IMR-90 (cell line): ENCODE data around the gene CTCFL. TPM values are rescaled to one million over a fixed set of nuclear protein-coding genes. Genes with fewer than 3 reads are reported as not detected.

Experiments
- ATAC-seq: fragments of 200-7000 bp; cut with Tn5 transposase; 2 replicates; pipeline ENCODE4 v1.9.1; 2020; ENCODE audit warnings: low read depth, mild to moderate bottlenecking, moderate library complexity
- BruUV-seq: library from RNA; stranded (reverse); fragments of 400-500 nt; replicated peaks from 2 replicates; lab custom pipeline; 2021; lab: Mats Ljungman, UMichigan
- CTCF ChIA-PET: fragments of 300-600 bp; formaldehyde crosslinking; extraction: SDS; loops from one replicate; lab custom pipeline; 2021; ENCODE audit warnings: antibody characterized with exemption; lab: Yijun Ruan, JAX
- POLR2A ChIA-PET: fragments of 300-600 bp; sonication (Branson Sonifier 250); formaldehyde crosslinking; loops from one replicate; lab custom pipeline; 2022; ENCODE audit warnings: antibody characterized with exemption; ENCODE audit not compliant: unreplicated experiment; lab: Charles Lee
- DNase-seq: peaks from one replicate; pipeline ENCODE4 v3.0.0; 2013
- H2AFZ ChIP-seq: replicated peaks from 2 replicates; pipeline ENCODE3; 2013; ENCODE audit warnings: low read length, mild to moderate bottlenecking; ENCODE audit not compliant: poor library complexity
- H2AK5ac ChIP-seq: 2 replicates; pipeline ENCODE4 v1.6.1; 2013; ENCODE audit warnings: low read depth, low read length, inconsistent platforms
- H2AK9ac ChIP-seq: replicated peaks from 2 replicates; pipeline ENCODE3; 2013; ENCODE audit warnings: mild to moderate bottlenecking, low read depth, low read length, moderate library complexity; ENCODE audit not compliant: poor library complexity
- H2BK120ac ChIP-seq: 2 replicates; pipeline ENCODE4 v1.6.1; 2013; ENCODE audit warnings: low read depth, low read length, inconsistent platforms
- H2BK15ac ChIP-seq: 3 replicates; pipeline ENCODE4 v1.6.1; 2013; ENCODE audit warnings: low read depth, low read length, inconsistent platforms
- H2BK20ac ChIP-seq: 2 replicates; pipeline ENCODE4 v1.6.1; 2013; ENCODE audit warnings: low read depth, mild to moderate bottlenecking, inconsistent platforms, low read length, moderate library complexity
- H2BK5ac ChIP-seq: 2 replicates; pipeline ENCODE4 v1.6.1; 2013; ENCODE audit warnings: mild to moderate bottlenecking, low read depth, low read length, inconsistent platforms; ENCODE audit not compliant: poor library complexity, severe bottlenecking
- H3K14ac ChIP-seq: replicated peaks from 2 replicates; pipeline ENCODE4 v1.6.1; 2013; ENCODE audit warnings: low read depth, low read length, inconsistent platforms
- H3K18ac ChIP-seq: 2 replicates; pipeline ENCODE4 v1.6.1; 2013; ENCODE audit warnings: low read depth, low read length, control low read depth
- H3K23ac ChIP-seq: 2 replicates; pipeline ENCODE4 v1.6.1; 2013; ENCODE audit warnings: low read depth, low read length, inconsistent platforms
- H3K27ac ChIP-seq: 2 replicates; pipeline ENCODE4 v1.5.1; 2013; ENCODE audit warnings: mild to moderate bottlenecking, control low read depth, low read length; ENCODE audit not compliant: insufficient read depth
- H3K27me3 ChIP-seq: 2 replicates; pipeline ENCODE4 v1.6.1; 2013; ENCODE audit warnings: low read length; ENCODE audit not compliant: control insufficient read depth, insufficient read depth
- H3K36me3 ChIP-seq: 2 replicates; pipeline ENCODE4 v1.6.1; 2013; ENCODE audit warnings: low read length, mixed read lengths; ENCODE audit not compliant: control insufficient read depth, insufficient read depth
- H3K4ac ChIP-seq: 2 replicates; pipeline ENCODE4 v1.6.1; 2013; ENCODE audit warnings: low read depth, low read length, inconsistent platforms
- H3K4me1 ChIP-seq: 2 replicates; pipeline ENCODE4 v1.6.1; 2013; ENCODE audit warnings: low read length, mixed read lengths; ENCODE audit not compliant: control insufficient read depth, insufficient read depth
- H3K4me2 ChIP-seq: 2 replicates; pipeline ENCODE4 v1.6.1; 2013; ENCODE audit warnings: low read depth, mild to moderate bottlenecking, control low read depth, low read length, moderate library complexity
- H3K4me3 ChIP-seq: 2 replicates; pipeline ENCODE4 v1.5.1; 2013; ENCODE audit warnings: low read depth, mild to moderate bottlenecking, control low read depth, low read length, moderate library complexity; ENCODE audit not compliant: insufficient read depth
- H3K56ac ChIP-seq: 2 replicates; pipeline ENCODE4 v1.6.1; 2013; ENCODE audit warnings: low read length, inconsistent platforms; ENCODE audit not compliant: insufficient read depth; ENCODE audit errors: extremely low read depth
- H3K79me1 ChIP-seq, 2 experiments: 2 replicates each; pipeline ENCODE4 v1.6.1; 2013; ENCODE audit warnings: low read length in 2 of 2, inconsistent platforms in 1 of 2, low read depth in 1 of 2
- H3K9ac ChIP-seq: 2 replicates; pipeline ENCODE4 v1.6.1; 2013; ENCODE audit warnings: low read depth, low read length, control low read depth
- H3K9me1 ChIP-seq: 2 replicates; pipeline ENCODE4 v1.6.1; 2013; ENCODE audit warnings: low read length, inconsistent platforms; ENCODE audit not compliant: insufficient read depth
- H3K9me3 ChIP-seq: 2 replicates; pipeline ENCODE4 v1.6.1; 2013; ENCODE audit warnings: low read length; ENCODE audit not compliant: control insufficient read depth, insufficient read depth
- H4K20me1 ChIP-seq: 2 replicates; pipeline ENCODE4 v1.6.1; 2013; ENCODE audit warnings: low read length, inconsistent platforms; ENCODE audit not compliant: insufficient read depth
- H4K5ac ChIP-seq: 2 replicates; pipeline ENCODE4 v1.6.1; 2013; ENCODE audit warnings: mild to moderate bottlenecking, low read depth, low read length, control low read depth
- H4K8ac ChIP-seq, 2 experiments: 2 replicates each; pipeline ENCODE4 v1.6.1; 2013; ENCODE audit warnings: low read depth in 2 of 2, low read length in 2 of 2, control low read depth in 1 of 2, inconsistent platforms in 1 of 2
- H4K91ac ChIP-seq: 2 replicates; pipeline ENCODE4 v1.6.1; 2013; ENCODE audit warnings: low read depth, low read length, inconsistent platforms; ENCODE audit not compliant: insufficient read depth
- BHLHE40 ChIP-seq: fragments of 150-350 bp; IDR thresholded peaks from 2 replicates; pipeline ENCODE4 v1.6.1; 2016; ENCODE audit warnings: mild to moderate bottlenecking, low read depth, low read length
- CEBPB ChIP-seq: IDR thresholded peaks from 2 replicates; pipeline ENCODE4 v1.6.1; 2012; ENCODE audit warnings: low read depth, low read length, improper control_type of control experiment
- CHD1 ChIP-seq: IDR thresholded peaks from 2 replicates; pipeline ENCODE4 v1.6.1; 2012; ENCODE audit warnings: low read depth, low read length, improper control_type of control experiment
- FOS ChIP-seq: fragments of 150-350 bp; IDR thresholded peaks from 2 replicates; pipeline ENCODE4 v1.6.1; 2016; ENCODE audit warnings: low read depth, low read length
- MAFK ChIP-seq: IDR thresholded peaks from 2 replicates; pipeline ENCODE4 v1.6.1; 2012; ENCODE audit warnings: low read depth, low read length, improper control_type of control experiment
- MAZ ChIP-seq: IDR thresholded peaks from 2 replicates; pipeline ENCODE4 v1.6.1; 2012; ENCODE audit warnings: low read depth, mild to moderate bottlenecking, low read length, improper control_type of control experiment, moderate library complexity, borderline replicate concordance
- MXI1 ChIP-seq: IDR thresholded peaks from 2 replicates; pipeline ENCODE4 v1.6.1; 2012; ENCODE audit warnings: low read depth, mild to moderate bottlenecking, low read length, moderate library complexity, borderline replicate concordance
- NFE2L2 ChIP-seq: fragments of 150-350 bp; IDR thresholded peaks from 2 replicates; pipeline ENCODE4 v1.6.1; 2016; ENCODE audit warnings: low read depth, mild to moderate bottlenecking, low read length
- POLR2A ChIP-seq: IDR thresholded peaks from 2 replicates; pipeline ENCODE4 v1.6.1; 2012; ENCODE audit warnings: mild to moderate bottlenecking, low read depth, low read length
- RCOR1 ChIP-seq: IDR thresholded peaks from 2 replicates; pipeline ENCODE4 v1.6.1; 2012; ENCODE audit warnings: mild to moderate bottlenecking, low read length, improper control_type of control experiment; ENCODE audit not compliant: insufficient replicate concordance
- RFX5 ChIP-seq: IDR thresholded peaks from 2 replicates; pipeline ENCODE4 v1.8.0; 2012; ENCODE audit warnings: low read depth, mild to moderate bottlenecking, low read length, moderate library complexity
- SMC3 ChIP-seq: fragments of 150-350 bp; IDR thresholded peaks from 2 replicates; pipeline ENCODE4 v1.6.1; 2016; ENCODE audit warnings: low read depth, mild to moderate bottlenecking, antibody characterized with exemption, low read length, moderate library complexity
- WGBS, 2 experiments: methylation state at CpG; one replicate each; pipeline versions ENCODE4 v1.1.5 to v1.1.7; 2013; ENCODE audit warnings: missing lambda C conversion rate in 2 of 2; ENCODE audit not compliant: insufficient read length in 1 of 2; ENCODE audit errors: extremely low coverage in 2 of 2; 5-methylcytosine and 5-hydroxymethylcytosine counted together
- dilution Hi-C: fragments of 300-500 bp; cut with HindIII; formaldehyde crosslinking; loops from one replicate; pipeline ENCODE4 v1.14.3; 2018; ENCODE audit warnings: low sequenced_read_pairs; ENCODE audit not compliant: unreplicated experiment
- in situ Hi-C: fragments of 300-500 bp; cut with MboI; formaldehyde crosslinking; loops from 3 replicates; pipeline ENCODE4 v1.14.3; 2019; ENCODE audit warnings: low sequenced_read_pairs, inconsistent platforms, mixed read lengths
- intact Hi-C: fragments of 100-400 bp; cut with micrococcal nuclease; formaldehyde crosslinking; loops from 2 replicates; pipeline ENCODE4 v1.10.0; 2022
- polyA plus RNA-seq, 3 experiments: library from polyadenylated mRNA; depleted of rRNA; stranded (reverse); fragments of >200 nt; gene quantifications; 2 replicates each; pipeline ENCODE4 v1.2.3, GENCODE V29; 2012; ENCODE audit warnings: low replicate concordance in 1 of 3
- total RNA-seq: library from RNA; depleted of rRNA; stranded (reverse); fragments of >200 nt; gene quantifications from 2 replicates; pipeline ENCODE4 v1.2.3, GENCODE V29; 2012
- TF ChIP-seq, protein P1 (sequence below): fragments of 150-350 bp; IDR thresholded peaks from 2 replicates; pipeline ENCODE4 v1.6.1; 2016; ENCODE audit warnings: low read depth, mild to moderate bottlenecking, low read length, moderate library complexity, borderline replicate concordance
- TF ChIP-seq, protein P2 (sequence below): conservative IDR thresholded peaks from 2 replicates; pipeline ENCODE4 v1.5.1; 2012; ENCODE audit warnings: mild to moderate bottlenecking, low read depth, low read length, improper control_type of control experiment
- TF ChIP-seq, protein P3 (sequence below): fragments of 150-350 bp; IDR thresholded peaks from 2 replicates; pipeline ENCODE4 v1.6.1; 2017; ENCODE audit warnings: mild to moderate bottlenecking, antibody characterized with exemption, low read length, low read depth

The CTCFL gene
- total and polyA plus RNA-seq, 2 of the 4 experiments (the other 2 are of a cell fraction): not detected

DNA sequence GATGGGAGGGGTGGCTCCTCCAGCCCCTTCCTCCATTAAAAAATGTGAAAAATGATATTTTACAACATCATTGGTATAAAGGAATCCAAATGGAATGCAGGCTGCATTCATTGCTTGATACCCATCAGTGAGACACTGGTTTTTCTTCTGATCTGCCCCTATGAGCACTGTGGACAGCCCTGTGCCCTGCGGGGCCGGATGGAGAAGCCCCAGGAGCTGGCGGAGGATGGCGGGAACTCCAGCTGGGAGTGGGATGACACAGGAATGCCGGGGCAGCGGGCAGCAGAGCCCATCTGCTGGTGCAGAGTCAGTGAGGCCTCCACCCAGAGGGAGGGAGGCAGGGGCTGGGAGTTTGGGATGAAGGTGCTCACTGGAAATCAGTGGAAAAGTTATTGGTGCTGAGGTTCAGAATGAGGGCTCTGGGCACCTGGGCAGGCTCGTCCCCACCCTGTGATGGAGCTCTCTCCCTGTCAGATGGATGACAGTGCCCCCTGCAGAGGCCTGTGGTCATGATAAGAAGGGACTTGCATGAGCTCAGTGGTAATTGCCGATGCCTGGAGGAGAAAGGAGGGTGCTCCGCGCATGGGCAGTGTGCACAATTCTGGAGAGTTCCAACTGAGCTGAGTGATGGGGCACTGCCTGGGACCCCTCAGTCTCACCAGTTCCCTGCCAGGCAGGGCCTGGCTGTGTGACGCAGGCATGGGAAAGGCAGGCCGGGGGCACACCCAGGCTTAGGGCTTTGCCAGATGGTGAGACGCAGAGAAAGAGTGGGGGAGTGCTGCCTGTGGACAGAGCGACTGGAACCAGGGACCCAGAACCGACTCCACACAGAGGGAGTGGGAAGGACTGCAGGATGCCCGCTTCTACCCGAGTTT is 23.2 kb downstream of the CTCFL start:
- Histone ChIP-seq H3K4ac (no peak overlapping the region), H3K36me3 (no peaks in the 10 kb centered on the region), H3K9me3 (no peaks in the 10 kb centered on the region), H3K9me1 (no peaks in the 10 kb centered on the region), H3K27me3 (peaks cover 3% of the 10 kb centered on the region; the same call in 1 of the 2 replicates), H4K8ac (no peak overlapping the region), H2AK9ac (no peak overlapping the region), H4K5ac (no peak overlapping the region), H3K79me1 (no peaks in the 10 kb centered on the region), H3K14ac (no peak overlapping the region), H2BK15ac (no peak overlapping the region), H3K27ac (no peak overlapping the region), H2AFZ (no peak overlapping the region), H3K4me1 (no peaks in the 10 kb centered on the region; the same call in 1 of the 2 replicates), H3K18ac (no peak overlapping the region), H3K56ac (no peak overlapping the region), H3K23ac (no peak overlapping the region), H3K4me2 (no peak overlapping the region), H2BK20ac (no peak overlapping the region), H4K20me1 (no peaks in the 10 kb centered on the region), H4K91ac (no peak overlapping the region), H2BK120ac (no peak overlapping the region), H3K4me3 (no peak overlapping the region), H2BK5ac (no peak overlapping the region), H2AK5ac (no peak overlapping the region), H3K9ac (no peak overlapping the region)
- in situ Hi-C loops (no loop called here), dilution Hi-C loops (no loop called here), intact Hi-C loops (no loop called here)
- ATAC-seq (peak; percentile 79), DNase-seq (no peak)
- CTCF ChIA-PET: no interaction called here
- WGBS, 2 experiments: 37% methylated on average over 6 of the region's 17 CpGs; no CpG with 5 or more reads in 1 of the 2 experiments
- POLR2A ChIA-PET: no interaction called here
- BruUV-seq: no TSS peak
- TF ChIP-seq RFX5 (no peak), SMC3 (no peak), NFE2L2 (no peak), CEBPB (no peak), FOS (no peak), RCOR1 (no peak), CHD1 (no peak), BHLHE40 (no peak), MAFK (no peak), POLR2A (no peak), MAZ (no peak), MXI1 (no peak)
- TF ChIP-seq, protein P1, sequence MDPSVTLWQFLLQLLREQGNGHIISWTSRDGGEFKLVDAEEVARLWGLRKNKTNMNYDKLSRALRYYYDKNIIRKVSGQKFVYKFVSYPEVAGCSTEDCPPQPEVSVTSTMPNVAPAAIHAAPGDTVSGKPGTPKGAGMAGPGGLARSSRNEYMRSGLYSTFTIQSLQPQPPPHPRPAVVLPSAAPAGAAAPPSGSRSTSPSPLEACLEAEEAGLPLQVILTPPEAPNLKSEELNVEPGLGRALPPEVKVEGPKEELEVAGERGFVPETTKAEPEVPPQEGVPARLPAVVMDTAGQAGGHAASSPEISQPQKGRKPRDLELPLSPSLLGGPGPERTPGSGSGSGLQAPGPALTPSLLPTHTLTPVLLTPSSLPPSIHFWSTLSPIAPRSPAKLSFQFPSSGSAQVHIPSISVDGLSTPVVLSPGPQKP: no peak
- TF ChIP-seq, protein P2, sequence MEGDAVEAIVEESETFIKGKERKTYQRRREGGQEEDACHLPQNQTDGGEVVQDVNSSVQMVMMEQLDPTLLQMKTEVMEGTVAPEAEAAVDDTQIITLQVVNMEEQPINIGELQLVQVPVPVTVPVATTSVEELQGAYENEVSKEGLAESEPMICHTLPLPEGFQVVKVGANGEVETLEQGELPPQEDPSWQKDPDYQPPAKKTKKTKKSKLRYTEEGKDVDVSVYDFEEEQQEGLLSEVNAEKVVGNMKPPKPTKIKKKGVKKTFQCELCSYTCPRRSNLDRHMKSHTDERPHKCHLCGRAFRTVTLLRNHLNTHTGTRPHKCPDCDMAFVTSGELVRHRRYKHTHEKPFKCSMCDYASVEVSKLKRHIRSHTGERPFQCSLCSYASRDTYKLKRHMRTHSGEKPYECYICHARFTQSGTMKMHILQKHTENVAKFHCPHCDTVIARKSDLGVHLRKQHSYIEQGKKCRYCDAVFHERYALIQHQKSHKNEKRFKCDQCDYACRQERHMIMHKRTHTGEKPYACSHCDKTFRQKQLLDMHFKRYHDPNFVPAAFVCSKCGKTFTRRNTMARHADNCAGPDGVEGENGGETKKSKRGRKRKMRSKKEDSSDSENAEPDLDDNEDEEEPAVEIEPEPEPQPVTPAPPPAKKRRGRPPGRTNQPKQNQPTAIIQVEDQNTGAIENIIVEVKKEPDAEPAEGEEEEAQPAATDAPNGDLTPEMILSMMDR: no peak
- TF ChIP-seq, protein P3, sequence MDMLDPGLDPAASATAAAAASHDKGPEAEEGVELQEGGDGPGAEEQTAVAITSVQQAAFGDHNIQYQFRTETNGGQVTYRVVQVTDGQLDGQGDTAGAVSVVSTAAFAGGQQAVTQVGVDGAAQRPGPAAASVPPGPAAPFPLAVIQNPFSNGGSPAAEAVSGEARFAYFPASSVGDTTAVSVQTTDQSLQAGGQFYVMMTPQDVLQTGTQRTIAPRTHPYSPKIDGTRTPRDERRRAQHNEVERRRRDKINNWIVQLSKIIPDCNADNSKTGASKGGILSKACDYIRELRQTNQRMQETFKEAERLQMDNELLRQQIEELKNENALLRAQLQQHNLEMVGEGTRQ: no peak
